Stimulated activated CD4-positive, alpha-beta T cell treated with anti-CD3 and anti-CD28 coated beads, Interleukin-1b, Interleukin-23, amount 100 ng/mL, for 1 hour (primary cell): ENCODE results near the gene GUCY2F.

ENCODE experiments used
- DNase-seq, 2 donors: peaks; one replicate each; pipeline ENCODE4 v3.0.0-alpha.2; 2020; ENCODE audit warnings: low read depth in 2 of 2

The GUCY2F gene

GRCh38 chrX:109343671-109344070 lies 138.2 kb downstream of the GUCY2F start:
- no peak for DNase-seq

GRCh38 chrX:109336141-109336540 lies 145.7 kb downstream of the GUCY2F start:
- no peak for DNase-seq

GRCh38 chrX:109327251-109327650 lies 154.6 kb downstream of the GUCY2F start:
- no peak for DNase-seq
